Vagina (tissue), 2 donors: ENCODE data around the gene SPACA4.

Source experiments
- CTCF ChIP-seq, 3 experiments: fragments of 450-650 bp in 2 of 3; fragments of 200-600 bp in 1 of 3; sonication (generic) in 1 of 3; IDR thresholded peaks; one replicate each; pipeline ENCODE4 v1.5.1; 2017 to 2019; ENCODE audit warnings: antibody characterized with exemption in 3 of 3, mild to moderate bottlenecking in 2 of 3, moderate library complexity in 2 of 3
- POLR2A ChIP-seq, 2 donors: fragments of 450-650 bp; IDR thresholded peaks; one replicate each; pipeline ENCODE4 v1.6.1; 2017; ENCODE audit warnings: antibody characterized with exemption in 2 of 2, mild to moderate bottlenecking in 2 of 2, moderate library complexity in 2 of 2
- POLR2AphosphoS5 ChIP-seq, 2 donors: sonication (generic); formaldehyde crosslinking; IDR thresholded peaks; one replicate each; pipeline ENCODE4 v1.9.0; 2017; ENCODE audit warnings: antibody characterized with exemption in 2 of 2, mild to moderate bottlenecking in 2 of 2, low read depth in 1 of 2; ENCODE audit not compliant: insufficient read depth in 1 of 2

DNA sequence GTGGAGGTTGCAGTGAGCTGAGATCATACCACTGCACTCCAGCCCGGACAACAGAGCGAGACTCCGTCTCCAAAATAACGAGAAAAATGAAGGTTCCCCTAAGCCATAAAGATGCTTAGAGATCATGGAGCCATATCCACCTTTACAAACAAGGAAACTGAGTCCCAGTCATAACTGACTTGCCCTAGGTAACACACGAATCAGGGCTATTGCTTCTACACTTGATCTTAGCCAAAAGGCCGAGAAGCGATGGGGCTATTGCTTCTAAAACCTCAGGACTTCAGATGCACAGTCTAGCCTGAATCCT lies 27.4 kb downstream of the SPACA4 start:
- TF ChIP-seq POLR2AphosphoS5 (IDR thresholded peaks at IDR 0.05; ENCODE audit: insufficient read depth in 1 of 2, low read depth in 1 of 2) (no peak), POLR2A (IDR thresholded peaks at IDR 0.05) (no peak), CTCF (IDR thresholded peaks at IDR 0.05) (no peak)
